Bronchial epithelial cell (primary cell): ENCODE measurements around the gene PLCL1. TPM values are rescaled to one million over a fixed set of nuclear protein-coding genes. Genes with fewer than 3 reads are reported as not detected.

Experiments used
- DNase-seq: peaks from one replicate; pipeline ENCODE4 v3.0.0-alpha.2; 2010; ENCODE audit warnings: low read depth
- FAIRE-seq: peaks from 2 replicates; lab custom pipeline; 2011; peaks lifted over from hg19 to GRCh38; lab: Jason Lieb, UNC
- H3K27me3 ChIP-seq: 2 replicates; pipeline ENCODE4 v1.5.1; 2011; ENCODE audit warnings: low read length; ENCODE audit not compliant: control insufficient read depth, insufficient read depth
- H3K36me3 ChIP-seq: 2 replicates; pipeline ENCODE4 v1.5.1; 2011; ENCODE audit warnings: low read length; ENCODE audit not compliant: control insufficient read depth, insufficient read depth
- H3K4me3 ChIP-seq: 2 replicates; pipeline ENCODE4 v1.5.1; 2011; ENCODE audit warnings: mild to moderate bottlenecking, low read depth, low read length, control low read depth
- CTCF ChIP-seq: IDR thresholded peaks from 2 replicates; pipeline ENCODE4 v1.5.1; 2011; ENCODE audit warnings: mild to moderate bottlenecking, moderate library complexity, low read length, control low read depth, inconsistent platforms; ENCODE audit not compliant: insufficient read depth, severe bottlenecking
- total RNA-seq: library from RNA; depleted of rRNA; stranded (reverse); fragments of >200 nt; gene quantifications from 2 replicates; pipeline ENCODE4 v1.2.1, GENCODE V29; 2014

PLCL1 gene
- total RNA-seq, 1 donor from 2014 or later, result not detected

GRCh38 chr2:197875763-197876162 is 71.4 kb downstream of the PLCL1 start:
- no peak for TF ChIP-seq CTCF
- no peaks in the 10 kb centered on the region for H3K27me3 ChIP-seq
- DNase-seq (no peak), FAIRE-seq (no peak)
- no peak overlapping the region for H3K4me3 ChIP-seq
- H3K36me3 ChIP-seq, result no peaks in the 10 kb centered on the region

- Histone ChIP-seq H3K27me3 (no peaks in the 10 kb centered on the region), H3K36me3 (no peaks in the 10 kb centered on the region), H3K4me3 (no peak overlapping the region)
- no peak for TF ChIP-seq CTCF
- DNase-seq (no peak), FAIRE-seq (no peak)
Measured at GRCh38 chr2:197876524-197876923, 72.1 kb downstream of the PLCL1 start.

GRCh38 chr2:197877038-197877437 is 72.6 kb downstream of the PLCL1 start:
- FAIRE-seq (no peak), DNase-seq (no peak)
- TF ChIP-seq CTCF, result no peak
- Histone ChIP-seq H3K36me3 (no peaks in the 10 kb centered on the region), H3K4me3 (no peak overlapping the region), H3K27me3 (no peaks in the 10 kb centered on the region)

- H3K27me3 ChIP-seq, result no peaks in the 10 kb centered on the region
- H3K4me3 ChIP-seq, result no peak overlapping the region
- no peak for TF ChIP-seq CTCF
- peak; percentile 14 for DNase-seq
- FAIRE-seq, result no peak
- no peaks in the 10 kb centered on the region for H3K36me3 ChIP-seq
Measured at GRCh38 chr2:197878792-197879191, 74.4 kb downstream of the PLCL1 start.

GRCh38 chr2:197879812-197880408 is 75.5 kb downstream of the PLCL1 start:
- no peak for TF ChIP-seq CTCF
- DNase-seq (no peak), FAIRE-seq (no peak)
- Histone ChIP-seq H3K4me3 (no peak overlapping the region), H3K36me3 (no peaks in the 10 kb centered on the region), H3K27me3 (no peaks in the 10 kb centered on the region)

GRCh38 chr2:197883354-197884032 is 79.1 kb downstream of the PLCL1 start:
- FAIRE-seq (no peak), DNase-seq (peak; percentile 67)
- Histone ChIP-seq H3K36me3 (no peaks in the 10 kb centered on the region), H3K27me3 (no peaks in the 10 kb centered on the region), H3K4me3 (no peak overlapping the region)
- no peak for TF ChIP-seq CTCF
